Uterus (tissue), 2 donors: ENCODE results near the gene NFIA.

Source experiments
- CTCF ChIP-seq, 4 experiments: fragments of 200-600 bp in 2 of 4; fragments of 450-650 bp in 2 of 4; sonication (generic) in 2 of 4; IDR thresholded peaks; one replicate each; pipeline ENCODE4 v1.5.1; 2016 to 2019; ENCODE audit warnings: antibody characterized with exemption in 4 of 4, mild to moderate bottlenecking in 2 of 4, moderate library complexity in 1 of 4
- POLR2A ChIP-seq, 2 donors: fragments of 450-650 bp; IDR thresholded peaks; one replicate each; pipeline ENCODE4 v1.6.1; 2016; ENCODE audit warnings: antibody characterized with exemption in 2 of 2, mild to moderate bottlenecking in 1 of 2, moderate library complexity in 1 of 2

DNA sequence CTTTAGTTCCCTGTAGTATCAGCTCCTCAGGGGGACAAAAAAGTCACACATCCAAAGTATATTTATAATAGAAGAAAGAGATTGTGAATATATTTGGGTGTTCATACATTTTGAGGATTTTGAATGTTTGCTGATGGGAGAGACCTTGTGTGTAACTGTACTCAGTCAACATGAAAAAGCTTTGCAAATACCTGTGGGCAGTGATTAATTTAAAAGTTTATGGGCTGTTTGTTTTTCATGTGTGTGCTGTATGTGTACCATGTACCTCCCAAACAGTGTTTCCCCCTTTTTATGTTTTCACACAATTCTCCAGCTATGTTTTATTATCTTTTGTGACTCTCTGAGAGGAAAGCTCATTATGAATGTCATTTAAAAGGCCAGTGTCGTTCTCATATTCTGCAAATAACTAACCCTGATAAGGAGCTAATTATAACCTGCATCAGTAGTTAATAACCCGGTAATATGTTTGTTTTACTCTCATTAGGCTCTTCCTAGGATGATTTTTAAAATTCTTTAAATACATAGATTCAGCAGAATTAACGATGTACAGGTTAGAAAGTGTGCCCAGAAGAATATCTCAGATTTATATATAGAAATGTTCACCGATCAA is 271.5 kb downstream of the NFIA start:
- no peak for TF ChIP-seq CTCF (IDR thresholded peaks at IDR 0.05)
- TF ChIP-seq POLR2A (IDR thresholded peaks at IDR 0.05), result no peak
